Cerebellar nuclear complex (tissue), 1 donor: ENCODE data around the gene PDHX.

Experiments used
- DNase-seq, 2 experiments: peaks; one replicate each; lab custom pipeline; 2025; lab: John Stamatoyannopoulos, UW

Gene PDHX

DNA sequence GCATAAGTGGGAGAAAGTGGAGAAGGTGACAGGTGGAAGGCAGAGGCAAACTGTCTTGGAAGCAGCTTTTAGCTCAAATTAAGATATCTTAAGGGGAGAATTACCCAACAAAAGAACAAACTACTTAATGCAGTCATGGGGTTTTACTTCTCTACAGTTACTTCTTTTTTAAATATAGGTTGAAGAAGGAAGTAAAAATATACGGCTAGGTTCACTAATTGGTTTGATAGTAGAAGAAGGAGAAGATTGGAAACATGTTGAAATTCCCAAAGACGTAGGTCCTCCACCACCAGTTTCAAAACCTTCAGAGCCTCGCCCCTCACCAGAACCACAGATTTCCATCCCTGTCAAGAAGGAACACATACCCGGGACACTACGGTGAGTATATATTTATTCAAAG is 40.8 kb downstream of the PDHX start:
- DNase-seq: no peak

DNA sequence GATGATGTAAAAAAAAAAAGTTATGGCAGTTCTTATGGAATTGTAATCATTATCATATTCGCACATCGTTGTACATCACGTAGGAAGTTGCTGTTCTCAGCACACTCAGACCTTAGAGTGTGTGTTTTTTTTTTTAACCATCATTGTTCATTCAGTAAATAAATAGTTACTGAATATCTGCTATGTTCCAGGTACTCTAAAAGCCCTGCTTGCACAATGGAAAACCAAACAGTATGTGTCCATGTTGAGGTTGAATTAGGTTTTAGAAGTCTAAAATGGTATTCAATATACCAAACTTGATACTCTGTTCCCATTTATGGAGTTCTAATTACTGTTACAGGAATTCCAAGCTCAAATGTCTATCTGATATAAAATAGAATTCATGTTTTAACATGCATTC is 41.2 kb downstream of the PDHX start:
- DNase-seq: no peak

DNA sequence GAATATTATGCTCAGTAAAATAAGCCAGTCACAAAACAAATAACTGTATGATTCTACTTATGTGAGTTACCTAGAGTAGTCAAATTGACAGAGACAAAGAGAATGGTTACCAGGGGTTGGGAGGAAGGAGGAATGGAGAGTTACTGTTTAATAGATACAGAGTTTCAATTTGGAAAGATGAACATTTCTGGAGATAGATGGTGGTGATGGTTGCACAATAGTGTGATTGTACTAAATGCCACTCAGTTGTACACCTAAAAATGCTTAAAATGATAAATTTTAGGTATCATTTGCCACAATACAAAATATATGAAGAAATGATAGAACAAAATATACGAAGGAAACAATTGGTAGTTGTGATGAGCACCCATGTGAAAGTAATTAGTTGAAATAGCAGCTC is 43.4 kb downstream of the PDHX start:
- no peak for DNase-seq

DNA sequence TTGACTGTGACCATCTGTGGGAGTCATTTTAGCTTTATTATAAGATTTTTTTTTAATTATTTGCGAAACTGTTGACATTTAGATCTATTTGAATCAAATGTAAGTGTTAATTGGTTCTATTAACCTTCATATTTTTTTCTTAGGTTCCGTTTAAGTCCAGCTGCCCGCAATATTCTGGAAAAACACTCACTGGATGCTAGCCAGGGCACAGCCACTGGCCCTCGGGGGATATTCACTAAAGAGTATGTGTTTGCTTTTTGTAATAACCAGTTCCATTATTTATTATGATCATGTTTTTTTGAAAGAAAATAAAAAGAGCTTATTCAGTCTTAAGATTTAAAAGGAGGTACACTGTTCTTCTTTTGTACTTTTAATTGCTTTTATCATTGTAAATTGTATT is 43.9 kb downstream of the PDHX start:
- DNase-seq: no peak

DNA sequence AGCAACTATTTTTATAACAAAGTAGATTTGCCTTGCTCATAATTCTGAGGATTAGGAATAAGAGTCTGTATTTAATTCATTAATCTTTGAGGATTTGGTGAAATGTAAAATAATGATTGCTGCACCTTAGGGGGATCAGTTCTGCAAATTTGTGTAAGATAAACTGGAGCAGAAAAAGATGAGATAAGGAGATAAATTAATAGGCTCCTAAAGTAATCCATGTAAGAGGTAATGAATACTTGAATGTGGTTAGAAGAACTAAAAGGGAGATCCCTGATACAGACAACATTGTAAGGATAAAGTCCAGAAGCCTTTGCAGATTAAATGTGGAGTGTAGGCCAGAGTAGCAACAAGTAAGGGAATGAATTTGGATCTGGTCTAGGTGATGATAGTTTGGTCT is 45.6 kb downstream of the PDHX start:
- no peak for DNase-seq

DNA sequence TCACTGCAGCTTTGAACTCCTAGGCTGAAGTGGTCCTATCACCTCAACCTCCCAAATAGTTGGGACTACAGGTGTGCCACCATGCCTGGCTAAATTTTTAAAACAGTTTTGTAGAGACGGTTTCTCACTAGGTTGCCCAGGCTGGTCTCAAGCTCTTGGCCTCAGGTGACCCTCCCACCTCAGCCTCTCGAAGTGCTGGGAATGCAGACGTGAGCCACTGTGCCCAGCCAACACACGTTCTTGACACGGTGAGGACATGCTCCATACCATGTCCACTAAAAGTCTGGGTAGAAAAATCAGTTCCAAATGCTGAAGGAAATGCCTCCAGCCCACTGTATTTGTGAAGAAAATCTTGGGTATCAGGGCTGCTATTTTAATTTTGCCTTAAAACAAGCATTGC is 46.9 kb downstream of the PDHX start:
- DNase-seq: no peak

DNA sequence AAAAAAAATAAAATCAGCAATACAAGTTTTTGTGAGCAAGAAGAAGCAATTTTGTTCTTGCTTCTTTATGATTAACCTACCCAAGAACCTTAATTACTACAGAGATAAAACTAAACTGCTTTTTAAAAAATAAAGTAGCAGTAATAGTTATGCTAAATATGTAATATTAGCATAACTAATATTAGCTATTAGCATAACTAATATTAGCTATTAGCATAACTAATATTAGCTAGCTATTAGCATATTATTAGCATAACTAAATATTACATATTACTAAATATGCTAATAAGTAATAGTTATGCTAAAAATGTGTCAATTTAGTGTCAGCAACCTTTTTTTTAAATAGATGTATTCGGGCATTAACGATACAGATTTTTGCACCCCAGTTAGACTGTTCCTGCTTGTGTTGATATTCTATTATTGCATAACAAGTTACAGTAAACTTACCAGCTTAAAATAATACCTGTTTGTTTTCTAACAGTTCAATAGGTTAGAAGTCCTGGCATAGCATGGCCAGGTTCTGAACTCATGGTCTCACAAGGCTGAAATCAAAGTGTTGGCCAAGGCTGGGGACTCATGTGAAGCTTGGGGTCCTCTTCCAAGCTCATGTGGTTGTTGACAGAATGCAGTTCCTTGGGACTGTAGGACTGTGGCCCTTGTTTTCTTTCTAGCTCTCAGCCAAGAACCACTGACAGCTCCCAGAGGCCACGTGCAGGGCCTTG is 48.4 kb downstream of the PDHX start:
- DNase-seq: no peak

DNA sequence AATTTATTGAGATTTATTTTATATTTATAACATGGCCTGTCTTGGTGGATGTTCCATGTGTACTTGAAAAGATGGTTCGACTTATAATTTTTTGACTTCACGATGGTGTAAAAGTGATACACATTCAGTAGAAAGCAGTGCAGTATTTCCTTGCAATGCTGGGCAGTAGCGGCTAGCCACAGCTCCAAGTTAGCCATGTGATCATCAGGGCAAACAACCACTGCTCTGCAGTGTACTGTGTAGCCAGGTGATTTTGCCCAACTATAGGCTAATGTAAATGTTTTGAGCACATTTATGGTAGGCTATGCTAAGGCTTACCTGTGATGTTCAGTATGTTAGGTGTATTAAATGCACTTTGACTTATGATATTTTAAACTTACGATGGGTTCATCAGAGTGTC is 52.4 kb downstream of the PDHX start:
- DNase-seq: no peak

DNA sequence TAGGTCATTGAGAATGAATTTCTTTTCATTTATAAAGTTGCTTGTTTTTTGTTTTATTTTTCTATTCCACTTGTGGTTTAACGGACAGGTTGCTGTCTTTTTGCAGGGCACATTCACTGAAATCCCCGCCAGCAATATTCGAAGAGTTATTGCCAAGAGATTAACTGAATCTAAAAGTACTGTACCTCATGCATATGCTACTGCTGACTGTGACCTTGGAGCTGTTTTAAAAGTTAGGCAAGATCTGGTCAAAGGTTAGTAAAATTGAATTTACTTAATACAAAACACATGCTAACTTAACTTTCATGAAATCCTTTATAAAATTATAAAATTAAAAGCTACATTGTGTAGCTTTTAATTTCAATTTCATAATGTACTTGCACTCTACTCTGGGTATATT is 53.6 kb downstream of the PDHX start:
- DNase-seq: no peak

DNA sequence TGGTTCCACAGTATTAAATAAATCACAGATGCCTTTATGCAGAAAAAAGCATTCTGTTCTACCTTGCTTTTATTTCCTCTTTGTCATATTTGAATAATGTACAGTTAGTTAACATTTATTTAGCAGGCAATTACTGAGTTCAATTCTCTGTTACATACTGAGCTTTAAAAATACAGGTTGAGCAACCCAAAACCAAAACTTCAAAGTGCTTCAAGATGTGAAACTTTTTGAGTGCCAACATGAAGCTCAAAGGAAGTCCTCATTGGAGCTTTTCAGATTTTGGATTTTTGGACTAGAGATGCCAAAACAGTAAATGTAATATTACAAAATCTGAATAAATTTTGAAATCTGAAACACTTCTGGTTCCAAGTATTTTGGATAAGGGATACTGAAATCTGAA is 54.1 kb downstream of the PDHX start:
- DNase-seq: no peak

DNA sequence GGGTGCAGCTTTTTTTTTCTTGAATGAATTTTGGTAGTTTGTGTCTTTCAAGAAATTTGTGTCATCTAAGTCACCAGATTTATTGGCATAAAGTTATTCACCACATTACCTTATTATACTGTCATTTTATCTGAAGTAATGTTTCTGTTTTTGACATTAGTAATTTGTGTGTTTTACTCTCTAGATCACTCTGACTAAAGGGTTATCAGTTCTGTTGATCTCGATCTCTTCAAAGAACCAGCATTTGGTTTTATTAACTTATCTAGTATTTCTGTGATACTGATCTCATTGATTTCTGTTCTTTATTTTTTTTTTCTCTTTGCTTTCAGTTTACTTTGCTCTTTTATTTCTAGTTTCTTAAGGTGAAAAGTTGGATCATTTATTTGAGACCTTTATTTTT is 55.5 kb downstream of the PDHX start:
- no peak for DNase-seq

DNA sequence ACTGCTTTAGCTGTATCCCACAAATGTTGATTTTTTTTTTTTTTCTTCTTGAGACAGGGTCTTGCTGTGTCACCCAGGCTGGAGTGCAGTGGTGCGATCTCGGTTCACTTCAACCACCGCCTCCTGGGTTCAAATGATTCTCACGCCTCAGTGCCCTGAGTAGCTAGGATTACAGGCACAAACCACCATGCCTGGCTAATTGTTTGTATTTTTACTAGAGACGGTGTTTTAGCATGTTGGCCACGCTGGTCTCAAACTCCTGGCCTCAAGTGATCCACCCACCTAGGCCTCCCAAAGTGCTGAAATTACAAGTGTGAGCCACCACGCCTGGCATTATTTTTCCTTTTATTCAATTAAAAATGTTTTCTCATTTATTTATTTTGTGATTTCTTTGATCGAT is 55.9 kb downstream of the PDHX start:
- DNase-seq: no peak

DNA sequence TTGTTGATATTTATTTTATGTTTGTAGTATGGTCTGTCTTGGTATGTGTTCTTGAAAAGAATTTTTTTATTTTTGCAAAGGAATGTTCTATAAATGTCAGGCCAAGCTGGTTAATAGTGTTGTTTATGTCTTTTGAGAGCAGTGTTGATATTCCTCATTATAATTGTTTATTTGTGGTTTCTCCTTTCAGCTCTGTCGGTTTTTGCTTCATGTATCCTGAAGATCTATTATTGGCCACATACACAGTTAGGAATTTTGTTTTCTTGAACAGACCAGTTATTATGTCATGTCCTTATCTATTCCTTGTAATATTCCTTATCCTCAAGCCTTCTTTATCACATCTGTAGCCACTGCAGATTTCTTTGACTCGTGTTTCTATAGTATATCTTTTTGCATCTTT is 56.5 kb downstream of the PDHX start:
- no peak for DNase-seq

DNA sequence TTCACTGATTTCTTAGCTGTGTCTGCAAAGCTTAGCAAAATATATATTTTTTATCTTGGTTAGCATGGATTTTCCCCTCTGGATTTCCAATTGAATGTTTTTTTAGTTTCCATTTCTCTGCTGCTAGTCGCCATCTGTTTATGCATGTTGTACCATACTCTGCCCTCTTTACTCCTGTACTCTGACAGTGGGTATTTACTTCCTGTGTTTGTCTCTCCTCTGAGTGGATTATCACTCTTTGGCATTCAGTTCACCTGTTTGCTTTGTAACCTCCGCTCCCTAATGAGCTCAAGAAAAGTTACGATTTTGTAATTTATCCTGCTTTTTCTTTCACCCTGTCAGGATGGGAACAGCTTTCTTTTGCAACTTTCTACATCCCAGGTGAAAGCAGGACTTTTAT is 59.1 kb downstream of the PDHX start:
- DNase-seq: no peak

DNA sequence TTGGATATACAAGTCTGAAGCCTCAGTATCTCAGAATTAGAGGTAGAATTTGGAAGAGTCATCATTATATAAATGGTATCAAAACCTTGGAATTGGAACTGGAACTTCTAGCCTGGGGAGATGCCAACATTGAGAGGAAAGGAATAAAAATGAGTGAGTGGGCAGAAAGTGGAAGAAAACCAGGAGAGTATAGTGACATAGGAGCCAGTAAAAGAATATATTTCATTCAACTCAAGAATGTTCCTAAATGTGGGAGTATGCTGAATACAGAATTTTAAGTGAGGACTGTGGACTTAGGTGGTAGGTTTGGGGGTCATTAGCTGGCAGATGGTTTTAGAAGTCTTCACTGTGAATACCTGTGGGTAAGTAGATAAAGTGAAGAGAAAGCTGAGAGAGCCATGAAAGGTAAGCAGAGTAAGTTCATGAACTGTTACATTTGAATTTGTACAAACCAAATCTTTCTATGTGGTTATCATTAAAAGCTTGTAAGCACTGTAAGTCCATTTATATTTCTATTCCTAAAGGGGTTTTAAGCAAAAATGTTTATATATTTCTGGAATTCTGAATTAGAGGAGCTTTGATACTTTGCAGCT is 60.2 kb downstream of the PDHX start:
- DNase-seq: no peak

DNA sequence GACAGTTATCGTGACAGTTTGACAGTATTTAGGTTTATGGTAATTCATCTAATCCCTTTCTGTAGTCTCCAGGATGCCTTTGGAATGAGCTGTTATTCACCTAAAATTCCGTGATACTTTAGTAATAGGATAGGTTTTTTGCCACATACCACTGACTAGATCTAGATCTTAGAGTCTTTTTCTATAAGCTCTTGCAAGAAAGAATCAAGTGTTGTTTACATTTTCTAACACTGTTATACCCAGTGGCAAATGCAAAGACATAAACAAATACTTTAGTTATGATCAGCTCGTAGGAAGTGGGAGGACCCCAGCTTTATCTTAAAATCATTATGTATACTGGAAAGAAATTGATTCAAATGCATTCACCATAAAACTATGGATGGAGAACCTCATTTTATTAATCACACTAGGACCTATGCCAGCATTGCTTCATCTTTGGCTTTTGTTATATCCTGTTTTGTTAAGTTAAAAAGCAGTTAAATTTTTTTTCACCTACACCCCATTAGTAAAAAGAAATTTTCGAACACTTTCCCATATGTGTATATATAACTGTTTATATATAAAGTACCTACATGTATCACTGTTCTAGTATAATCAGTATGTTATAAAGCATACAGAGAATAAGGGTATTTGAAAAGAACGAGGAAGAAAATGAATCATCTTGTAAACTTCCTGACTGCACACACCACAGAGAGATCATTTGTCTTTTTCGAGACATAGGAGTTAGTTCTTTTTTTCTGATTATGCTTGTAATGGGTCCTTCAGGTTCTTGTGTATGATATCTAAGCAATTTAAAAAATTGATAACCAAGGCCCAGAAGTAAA is 60.9 kb downstream of the PDHX start:
- no peak for DNase-seq

DNA sequence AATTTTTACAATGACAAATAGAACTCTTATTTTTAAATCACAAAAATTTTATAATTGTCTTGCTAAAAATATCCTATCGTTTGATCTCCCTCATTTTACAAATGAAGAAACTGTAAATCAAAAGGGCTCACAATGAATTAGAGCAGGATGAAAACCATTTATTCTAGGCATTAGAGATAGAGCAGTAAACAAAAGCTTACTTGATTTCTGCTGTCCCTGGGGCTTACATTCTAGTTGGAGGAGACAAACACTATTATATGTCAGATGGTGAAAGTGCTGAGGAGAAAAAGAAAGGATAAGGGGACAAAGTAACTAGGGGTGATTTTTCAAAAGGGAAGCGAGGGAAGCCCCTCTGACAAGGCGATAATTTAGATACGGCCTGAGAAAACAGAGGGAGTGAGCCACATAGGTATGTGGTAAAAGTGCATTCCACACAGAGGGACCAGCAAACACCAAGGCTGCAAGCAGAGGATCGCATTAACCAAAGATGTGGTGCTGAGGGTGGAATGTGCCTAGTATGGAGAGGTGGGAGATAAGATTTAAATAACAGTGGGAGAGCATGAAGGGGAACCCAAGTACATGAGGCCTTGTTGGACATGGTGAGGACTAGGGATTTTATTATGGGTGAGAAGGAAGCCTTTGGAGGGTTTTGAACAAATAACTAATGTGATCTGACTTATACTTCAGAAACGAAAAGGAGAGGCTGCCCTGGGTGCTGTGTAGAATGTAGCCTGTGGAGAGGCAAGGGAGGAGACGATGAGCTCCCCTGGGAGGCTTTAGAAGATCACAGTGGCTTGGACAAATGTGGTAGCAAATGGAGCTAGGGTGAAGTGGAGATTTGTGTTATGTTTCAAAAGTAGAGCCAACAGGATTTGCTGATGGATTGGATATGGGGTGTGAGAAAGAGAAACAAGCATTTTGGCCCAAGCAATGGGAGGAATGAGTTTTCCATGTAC is 62.1 kb downstream of the PDHX start:
- DNase-seq: no peak

DNA sequence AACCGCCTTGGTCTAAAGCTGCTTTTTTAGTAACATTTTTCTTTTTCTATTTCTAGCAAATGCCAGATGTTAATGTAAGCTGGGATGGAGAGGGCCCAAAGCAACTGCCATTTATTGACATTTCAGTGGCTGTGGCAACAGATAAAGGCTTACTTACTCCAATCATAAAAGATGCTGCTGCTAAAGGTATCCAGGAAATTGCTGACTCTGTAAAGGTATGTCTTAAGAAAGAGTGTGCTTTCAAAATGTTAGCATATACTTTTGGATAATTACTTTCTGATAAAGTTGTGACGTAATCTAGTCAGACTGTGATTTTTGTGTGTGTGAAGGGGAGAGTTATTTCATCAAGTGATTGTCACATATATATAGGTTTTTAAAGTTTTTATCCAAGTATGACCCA is 68.1 kb downstream of the PDHX start:
- no peak for DNase-seq

DNA sequence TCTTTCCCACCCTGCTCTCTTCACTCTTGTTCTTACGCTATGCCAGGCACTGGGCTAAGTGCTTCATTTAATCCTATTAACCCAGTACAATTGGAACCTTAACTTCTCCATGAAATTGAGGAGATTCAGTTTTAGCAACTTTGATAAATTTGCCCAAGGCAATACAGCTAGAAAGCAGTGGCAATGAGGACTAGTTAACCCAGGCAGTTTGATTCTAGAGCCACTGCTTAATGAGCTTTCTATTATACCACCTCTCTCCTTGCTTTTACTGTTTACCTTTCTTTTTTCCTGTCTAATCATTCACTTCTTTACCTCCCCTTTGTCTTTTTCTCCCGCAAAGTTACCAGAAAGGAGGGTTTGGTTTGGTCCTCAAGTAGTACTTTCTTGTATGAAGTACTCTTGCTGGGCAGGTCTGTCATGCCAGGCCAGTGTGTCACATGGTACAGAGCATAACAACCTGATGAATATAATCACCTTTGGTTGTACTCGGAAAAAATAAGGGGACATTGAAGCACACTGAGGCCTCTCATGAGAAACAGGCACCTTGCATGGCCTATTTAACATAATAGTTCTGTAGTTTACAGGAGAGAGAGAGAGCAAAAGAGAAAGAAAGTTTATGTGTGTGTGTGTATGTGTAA is 70.6 kb downstream of the PDHX start:
- no peak for DNase-seq

DNA sequence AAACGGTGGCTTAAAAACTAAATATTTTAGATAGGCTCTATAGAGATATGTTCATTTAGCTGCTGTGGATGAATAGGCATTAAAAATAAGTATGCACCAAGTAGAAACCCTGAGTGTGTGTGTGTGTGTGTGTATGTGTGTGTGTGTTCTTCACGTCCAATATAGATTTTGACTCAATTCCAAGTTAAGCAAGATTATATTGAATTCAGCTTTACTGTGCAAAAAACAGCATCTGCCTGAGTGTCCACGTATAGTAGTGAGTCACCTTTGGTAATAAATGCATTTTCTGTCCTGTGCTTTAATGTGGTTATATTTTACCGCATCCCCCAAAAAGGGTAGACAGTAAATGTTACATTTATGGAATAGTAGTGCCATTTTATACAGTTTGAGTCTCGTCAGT is 71.2 kb downstream of the PDHX start:
- DNase-seq: no peak
